OCI-LY7 (cell line): ENCODE results near the gene ANKRD18A.

Source experiments
- CTCF ChIP-seq: fragments of 200-600 bp; sonication (generic); conservative IDR thresholded peaks from 2 replicates; pipeline ENCODE4 v1.5.1; 2014; ENCODE audit warnings: mild to moderate bottlenecking, antibody characterized with exemption, low read length, moderate library complexity, mixed read lengths
- EZH2phosphoT487 ChIP-seq: fragments of 200-600 bp; sonication (generic); IDR thresholded peaks from 2 replicates; pipeline ENCODE4 v1.6.1; 2018; ENCODE audit warnings: low read depth, borderline replicate concordance, mild to moderate bottlenecking, mixed run types, antibody characterized with exemption, low read length, moderate library complexity, mixed read lengths

GRCh38 chr9:38521762-38522161 is 98.6 kb downstream of the ANKRD18A start:
- TF ChIP-seq CTCF (no peak), EZH2phosphoT487 (no peak)
